Measurements from ENCODE around the gene TFPI.

The TFPI gene

DNA sequence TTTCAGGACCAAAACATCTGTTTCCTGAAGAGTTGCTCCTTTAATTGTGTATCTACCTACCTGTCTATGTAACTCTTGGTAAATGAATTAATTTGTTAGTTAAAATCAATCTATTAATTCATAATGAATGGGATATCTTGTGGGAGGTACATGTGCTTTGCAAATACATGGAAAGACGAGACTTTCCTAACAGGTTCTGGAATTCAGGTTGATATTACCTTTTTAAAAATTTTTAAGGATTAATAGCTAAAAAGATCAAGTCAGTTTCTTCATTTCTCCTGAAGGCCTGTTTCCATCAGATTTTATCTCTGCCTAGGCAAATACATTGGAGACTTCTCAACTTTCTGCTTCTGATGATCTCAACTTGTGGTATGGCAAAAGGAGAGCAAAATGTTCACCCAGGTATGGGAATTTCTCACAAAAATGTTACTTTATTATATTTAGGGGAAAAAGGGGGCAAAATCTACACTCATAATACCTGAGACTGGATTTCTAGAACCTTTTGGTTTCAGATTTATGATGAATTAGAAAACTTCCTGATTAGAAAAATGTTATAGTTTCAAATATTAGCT is 7.4 kb downstream of the TFPI start:
- Histone ChIP-seq H3K9me3 (ENCODE audit: severe bottlenecking) (no peaks in the 10 kb centered on the region), H3K27me3 (ENCODE audit: insufficient read depth, low read depth, severe bottlenecking) (no peaks in the 10 kb centered on the region), H3K4me3 (ENCODE audit: low read depth, low read length) (no peak overlapping the region), H3K36me3 (no peaks in the 10 kb centered on the region), H3K27ac (no peak overlapping the region)
- no peak for DNase-seq
- TF ChIP-seq, protein P1, sequence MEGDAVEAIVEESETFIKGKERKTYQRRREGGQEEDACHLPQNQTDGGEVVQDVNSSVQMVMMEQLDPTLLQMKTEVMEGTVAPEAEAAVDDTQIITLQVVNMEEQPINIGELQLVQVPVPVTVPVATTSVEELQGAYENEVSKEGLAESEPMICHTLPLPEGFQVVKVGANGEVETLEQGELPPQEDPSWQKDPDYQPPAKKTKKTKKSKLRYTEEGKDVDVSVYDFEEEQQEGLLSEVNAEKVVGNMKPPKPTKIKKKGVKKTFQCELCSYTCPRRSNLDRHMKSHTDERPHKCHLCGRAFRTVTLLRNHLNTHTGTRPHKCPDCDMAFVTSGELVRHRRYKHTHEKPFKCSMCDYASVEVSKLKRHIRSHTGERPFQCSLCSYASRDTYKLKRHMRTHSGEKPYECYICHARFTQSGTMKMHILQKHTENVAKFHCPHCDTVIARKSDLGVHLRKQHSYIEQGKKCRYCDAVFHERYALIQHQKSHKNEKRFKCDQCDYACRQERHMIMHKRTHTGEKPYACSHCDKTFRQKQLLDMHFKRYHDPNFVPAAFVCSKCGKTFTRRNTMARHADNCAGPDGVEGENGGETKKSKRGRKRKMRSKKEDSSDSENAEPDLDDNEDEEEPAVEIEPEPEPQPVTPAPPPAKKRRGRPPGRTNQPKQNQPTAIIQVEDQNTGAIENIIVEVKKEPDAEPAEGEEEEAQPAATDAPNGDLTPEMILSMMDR (IDR thresholded peaks at IDR 0.05; ENCODE audit: low read depth, low read length) = no peak

DNA sequence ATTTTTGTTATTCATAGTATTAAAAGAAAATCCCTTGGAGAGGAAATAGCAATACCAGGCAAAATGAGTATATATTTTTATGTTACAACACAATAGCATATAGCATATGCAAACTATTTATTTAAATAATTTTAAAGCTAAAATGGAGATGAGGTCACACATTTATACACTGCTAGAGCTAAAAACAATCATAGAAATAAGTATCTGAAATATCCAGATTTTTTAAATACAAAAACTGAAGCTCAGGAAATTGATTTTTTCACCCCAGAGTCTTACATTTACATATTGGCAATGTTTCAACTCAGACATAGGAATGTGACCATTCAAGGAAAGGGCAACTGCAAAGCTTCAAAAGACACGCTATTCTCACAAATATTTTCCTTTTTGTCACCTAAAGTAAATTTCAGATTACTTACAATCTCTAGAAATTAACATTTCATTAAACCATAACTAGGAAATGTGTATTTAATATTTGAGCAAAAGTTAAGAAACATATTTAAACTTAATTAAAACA is 8.9 kb downstream of the TFPI start:
- no peak overlapping the region for H3K4me3 ChIP-seq (ENCODE audit: low read depth, low read length)
- no peak for DNase-seq
- no peak overlapping the region for H3K27ac ChIP-seq
- TF ChIP-seq, protein P1 (IDR thresholded peaks at IDR 0.05; ENCODE audit: low read depth, low read length) = no peak
- no peaks in the 10 kb centered on the region for H3K9me3 ChIP-seq (ENCODE audit: severe bottlenecking)
- H3K27me3 ChIP-seq (ENCODE audit: insufficient read depth, low read depth, severe bottlenecking) = no peaks in the 10 kb centered on the region
- H3K36me3 ChIP-seq = no peaks in the 10 kb centered on the region

DNA sequence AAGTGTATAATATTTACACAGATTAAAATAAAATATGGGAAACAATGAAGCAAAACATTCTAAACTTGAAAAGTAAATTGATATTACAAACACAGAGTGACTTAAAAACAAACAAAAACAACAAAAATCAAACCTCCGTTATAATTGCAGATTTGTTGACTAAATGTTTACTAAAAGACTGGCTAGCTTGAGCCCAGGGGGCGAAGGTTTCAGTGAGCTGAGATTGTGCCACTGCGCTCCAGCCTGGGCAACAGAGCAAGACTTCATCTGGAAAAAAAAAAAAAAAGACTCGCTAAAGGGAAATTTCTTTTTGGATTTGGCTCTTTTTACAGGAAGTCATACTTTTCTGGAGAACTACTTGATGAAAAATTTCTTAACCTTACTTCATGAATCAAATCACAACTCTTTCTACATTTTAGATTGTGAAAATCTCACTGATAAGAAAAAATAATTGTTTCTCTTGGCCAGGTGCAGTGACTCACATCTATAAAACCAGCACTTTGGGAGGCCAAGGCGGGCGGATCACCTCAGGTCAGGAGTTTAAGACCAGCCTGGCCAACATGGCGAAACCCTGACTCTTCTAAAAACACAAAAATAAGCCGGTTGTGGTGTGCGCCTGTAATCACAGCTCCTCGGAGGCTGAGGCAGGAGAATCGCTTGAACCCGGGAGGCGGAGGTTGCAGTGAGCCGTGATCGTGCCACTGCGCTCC is 9.7 kb downstream of the TFPI start:
- Histone ChIP-seq H3K27ac (no peak overlapping the region), H3K9me3 (ENCODE audit: severe bottlenecking) (no peaks in the 10 kb centered on the region), H3K4me3 (ENCODE audit: low read depth, low read length) (no peak overlapping the region), H3K36me3 (no peaks in the 10 kb centered on the region), H3K27me3 (ENCODE audit: insufficient read depth, low read depth, severe bottlenecking) (no peaks in the 10 kb centered on the region)
- no peak for DNase-seq
- TF ChIP-seq, protein P1 (IDR thresholded peaks at IDR 0.05; ENCODE audit: low read depth, low read length) = no peak

DNA sequence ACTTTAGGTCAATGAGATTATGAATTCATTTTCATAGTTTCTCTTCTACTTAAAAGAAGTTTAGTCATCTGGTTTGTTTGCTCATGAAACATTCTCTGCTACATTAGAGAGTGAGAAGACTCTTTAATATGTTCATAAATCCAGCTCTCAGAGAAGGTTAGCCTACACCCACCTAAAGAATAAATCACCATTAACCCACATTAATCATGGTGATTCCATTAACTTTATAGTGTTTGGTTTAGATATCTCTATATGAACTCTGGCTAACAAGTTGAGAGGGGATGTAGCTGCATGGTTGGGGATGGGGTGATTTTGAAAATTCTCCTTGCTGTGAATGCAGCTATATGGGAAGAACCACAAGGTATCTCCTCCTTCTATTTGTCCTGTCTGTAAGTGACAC is 10.7 kb downstream of the TFPI start:
- Histone ChIP-seq H3K36me3 (no peaks in the 10 kb centered on the region), H3K4me3 (ENCODE audit: low read depth, low read length) (no peak overlapping the region), H3K27me3 (ENCODE audit: insufficient read depth, low read depth, severe bottlenecking) (no peaks in the 10 kb centered on the region), H3K27ac (no peak overlapping the region), H3K9me3 (ENCODE audit: severe bottlenecking) (no peaks in the 10 kb centered on the region)
- TF ChIP-seq, protein P1 (IDR thresholded peaks at IDR 0.05; ENCODE audit: low read depth, low read length) = no peak
- DNase-seq = no peak

DNA sequence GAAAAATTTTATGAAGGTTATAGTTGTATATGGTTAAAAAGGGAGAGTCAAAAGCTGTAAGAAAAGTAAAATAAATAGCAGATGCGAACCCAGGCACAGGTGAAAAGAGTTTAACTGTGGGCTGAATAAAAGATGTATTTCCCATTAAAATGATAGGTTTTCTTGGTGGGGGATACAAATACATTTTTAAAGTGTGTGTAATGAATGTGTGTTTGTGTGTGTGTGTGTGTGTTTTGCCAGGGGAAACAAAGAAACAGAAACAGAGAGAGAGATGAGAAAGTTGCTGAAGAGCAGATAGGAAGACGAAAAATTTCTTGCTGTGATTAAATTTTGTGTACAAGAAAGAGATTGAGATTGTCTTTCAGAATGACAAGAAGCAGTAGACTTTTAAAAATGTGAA is 12.1 kb downstream of the TFPI start:
- H3K4me3 ChIP-seq (ENCODE audit: low read depth, low read length) = no peak overlapping the region
- DNase-seq = no peak

More for the DNA sequence above, 12.1 kb downstream of the TFPI start:
- Histone ChIP-seq H3K9me3 (ENCODE audit: severe bottlenecking) (peaks cover 3% of the 10 kb centered on the region), H3K36me3 (no peaks in the 10 kb centered on the region), H3K27ac (no peak overlapping the region), H3K27me3 (ENCODE audit: insufficient read depth, low read depth, severe bottlenecking) (no peaks in the 10 kb centered on the region)
- TF ChIP-seq, protein P1 (IDR thresholded peaks at IDR 0.05; ENCODE audit: low read depth, low read length) = no peak
